Mammary epithelial cell (primary cell): ENCODE measurements around the gene TPRG1L.

Experiments
- CTCF ChIP-seq, 2 donors: IDR thresholded peaks in 1 of 2; conservative IDR thresholded peaks in 1 of 2; 2 replicates each; pipeline ENCODE4 v1.5.1; 2011 to 2012; ENCODE audit warnings: inconsistent platforms in 2 of 2, low read length in 2 of 2, mild to moderate bottlenecking in 2 of 2, control low read depth in 1 of 2, low read depth in 1 of 2; ENCODE audit not compliant: insufficient read depth in 1 of 2; ENCODE audit errors: extremely low read depth in 1 of 2
- EZH2 ChIP-seq: IDR thresholded peaks from 2 replicates; pipeline ENCODE4 v1.6.1; 2012; ENCODE audit warnings: low read length, inconsistent platforms, borderline replicate concordance

GRCh38 chr1:3593745-3594144 is 31.1 kb upstream of the TPRG1L start:
- TF ChIP-seq CTCF (conservative IDR thresholded peaks at IDR 0.05 in 1 of 2, IDR thresholded peaks at IDR 0.05 in 1 of 2; ENCODE audit: extremely low read depth in 1 of 2, insufficient read depth in 1 of 2, low read depth in 1 of 2, low read length in 2 of 2) (no peak), EZH2 (no peak)
